Fibroblast of villous mesenchyme (primary cell): ENCODE measurements around the gene RUNX1. TPM values are rescaled to one million over a fixed set of nuclear protein-coding genes. Genes with fewer than 3 reads are reported as not detected.

Source experiments
- DNase-seq: peaks from one replicate; pipeline ENCODE4 v3.0.0-alpha.2; 2010; ENCODE audit warnings: low read depth
- H3K4me3 ChIP-seq: 2 replicates; pipeline ENCODE4 v1.5.1; 2011; ENCODE audit warnings: low read depth, mild to moderate bottlenecking, low read length
- CTCF ChIP-seq: IDR thresholded peaks from 2 replicates; pipeline ENCODE4 v1.5.1; 2012; ENCODE audit warnings: low read depth, mild to moderate bottlenecking, low read length; ENCODE audit not compliant: insufficient read depth
- total RNA-seq: library from RNA; depleted of rRNA; stranded (reverse); fragments of >200 nt; gene quantifications from 2 replicates; pipeline ENCODE4 v1.2.3, GENCODE V29; 2012

Gene RUNX1
- total RNA-seq, 1 donor: 21.6 TPM

DNA sequence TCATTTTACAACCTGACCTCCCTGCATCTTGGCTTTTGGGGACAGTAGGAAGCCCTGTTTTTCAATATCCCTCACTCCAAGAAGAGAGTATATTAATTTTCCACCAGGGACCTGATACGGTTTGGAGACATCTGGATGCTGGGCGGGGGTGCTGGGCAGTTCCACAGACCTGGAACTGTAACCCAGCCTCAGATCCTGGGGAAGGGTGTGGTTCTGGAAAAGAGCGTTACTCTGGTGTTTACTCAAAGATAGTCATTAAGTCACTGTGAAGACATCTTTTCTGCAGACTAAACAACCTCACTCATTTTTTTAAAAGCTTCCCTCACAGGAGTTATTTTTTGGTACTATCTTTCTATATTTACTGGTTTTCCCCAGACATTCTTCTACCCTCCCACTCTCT is 190.5 kb downstream of the RUNX1 start:
- TF ChIP-seq CTCF: no peak
- DNase-seq: peak; percentile 72

DNA sequence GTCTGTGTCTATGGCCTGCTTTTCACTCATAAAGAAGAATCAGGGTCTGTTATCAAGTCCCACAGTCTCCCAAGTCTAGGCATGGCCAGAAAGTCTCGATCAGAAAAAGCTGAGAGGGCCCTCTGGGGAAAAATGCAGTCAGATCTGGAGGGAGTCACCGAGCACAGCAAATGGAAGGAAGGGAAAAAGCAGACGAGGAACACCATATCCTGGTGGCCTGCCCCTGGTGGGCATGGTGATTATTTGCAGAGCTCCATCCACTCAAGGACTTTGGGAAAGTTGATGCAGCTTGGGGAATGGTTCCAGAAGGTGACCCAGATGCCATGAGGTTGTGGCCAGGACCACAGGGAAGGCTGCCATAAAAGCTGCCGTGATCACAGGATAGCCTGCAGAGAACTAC is 191.2 kb downstream of the RUNX1 start:
- DNase-seq: no peak
- no peak overlapping the region for H3K4me3 ChIP-seq
- TF ChIP-seq CTCF: peak; percentile 26

More for the DNA sequence above, 190.5 kb downstream of the RUNX1 start:
- no peak overlapping the region for H3K4me3 ChIP-seq

GRCh38 chr21:34857122-34857713 is 191.9 kb downstream of the RUNX1 start:
- no peak overlapping the region for H3K4me3 ChIP-seq
- no peak for TF ChIP-seq CTCF
- no peak for DNase-seq

DNA sequence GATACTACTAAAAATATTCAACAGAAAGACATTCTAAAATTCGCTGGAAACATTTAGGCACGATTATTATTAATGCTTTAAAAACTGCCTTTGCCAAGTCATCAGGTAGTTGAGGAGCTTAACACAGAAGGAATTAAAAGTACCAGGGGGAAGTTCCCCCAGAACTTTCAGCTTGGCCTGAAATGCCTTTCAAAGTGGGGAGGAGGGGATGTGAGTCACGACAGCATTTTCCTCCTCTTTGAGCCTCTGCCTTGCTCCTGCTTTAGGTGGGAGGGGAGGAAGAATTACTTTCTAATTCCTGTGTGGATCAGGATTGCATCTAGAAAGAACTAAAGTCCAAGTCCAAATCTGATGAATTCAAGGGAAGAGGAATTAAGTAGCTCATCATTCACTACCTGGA is 196.7 kb downstream of the RUNX1 start:
- no peak for DNase-seq
- TF ChIP-seq CTCF: no peak
- H3K4me3 ChIP-seq: no peak overlapping the region

GRCh38 chr21:34850166-34850690 is 198.9 kb downstream of the RUNX1 start:
- no peak overlapping the region for H3K4me3 ChIP-seq
- no peak for DNase-seq
- TF ChIP-seq CTCF: no peak

DNA sequence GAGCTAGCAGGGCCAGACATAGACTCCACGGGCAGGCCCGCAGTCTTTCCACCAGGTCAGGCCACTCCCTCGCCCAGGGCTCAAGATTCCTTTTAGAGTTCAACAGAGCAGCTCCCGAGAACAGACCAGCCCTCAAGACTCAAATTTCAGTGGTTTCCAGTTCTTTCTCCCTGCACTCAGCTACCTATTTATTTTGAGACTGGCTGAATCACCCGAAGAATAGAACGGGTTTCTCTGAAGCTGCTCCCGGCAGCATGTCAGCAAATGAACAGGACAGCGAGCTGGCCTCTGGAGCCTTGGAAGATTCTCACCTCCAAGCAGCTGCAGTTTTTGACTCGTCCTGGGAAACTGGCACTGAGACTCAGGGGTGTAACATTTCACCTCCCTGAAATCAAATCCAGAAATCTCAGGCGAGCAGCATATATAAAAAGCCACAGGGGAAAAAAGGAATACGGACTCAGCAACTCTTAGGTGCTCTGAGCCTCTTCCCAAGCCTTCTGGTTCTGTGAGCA is 202.4 kb downstream of the RUNX1 start:
- TF ChIP-seq CTCF: no peak
- peak; percentile 89 for DNase-seq
- peak overlapping the region; percentile 28 for H3K4me3 ChIP-seq
